SKM-1 treated with dmso at 0.1 percent for 144 hours (cell line): ENCODE results near the gene CP.
"Not testable (repeated sequence)": the region's sequence is repeated elsewhere in the genome, so short reads cannot be mapped to it uniquely, and the experiment has no call there.

Experiments used
- DNase-seq: peaks from one replicate; lab custom pipeline; 2025; ENCODE audit not compliant: unreplicated experiment; lab: John Stamatoyannopoulos, UW

CP gene

DNA sequence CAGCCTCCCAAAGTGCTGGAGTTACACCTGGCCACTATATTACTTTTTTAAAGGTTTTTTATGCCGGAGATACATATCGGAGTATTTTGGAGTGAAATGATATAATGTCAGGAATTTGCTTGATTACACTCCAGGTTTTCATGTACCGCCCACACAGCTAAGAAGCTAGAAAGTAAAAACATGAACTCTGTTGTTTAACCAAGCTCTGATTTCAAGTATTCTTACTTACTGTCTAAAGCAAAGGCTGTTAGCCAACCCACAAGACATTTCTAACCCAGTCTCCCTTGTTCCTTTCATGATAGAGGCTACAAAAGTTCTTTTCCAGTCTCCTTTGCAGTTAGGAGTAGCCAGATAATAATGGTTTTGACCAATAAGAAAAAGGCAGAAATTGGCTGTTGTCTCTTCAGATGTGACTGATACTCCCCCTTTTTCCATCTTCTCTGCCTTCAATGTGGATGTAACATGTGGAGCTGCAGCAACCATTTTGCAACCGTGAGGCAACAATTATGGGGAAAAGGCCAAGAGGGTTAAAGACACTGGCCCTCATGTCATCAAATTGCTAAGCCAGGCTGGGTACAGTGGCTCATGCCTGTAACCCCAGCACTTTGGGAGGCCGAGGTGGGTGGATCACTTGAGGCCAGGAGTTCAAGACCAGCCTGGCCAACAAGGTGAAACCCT, 6.1 kb upstream of the CP start:
- DNase-seq, result no peak

DNA sequence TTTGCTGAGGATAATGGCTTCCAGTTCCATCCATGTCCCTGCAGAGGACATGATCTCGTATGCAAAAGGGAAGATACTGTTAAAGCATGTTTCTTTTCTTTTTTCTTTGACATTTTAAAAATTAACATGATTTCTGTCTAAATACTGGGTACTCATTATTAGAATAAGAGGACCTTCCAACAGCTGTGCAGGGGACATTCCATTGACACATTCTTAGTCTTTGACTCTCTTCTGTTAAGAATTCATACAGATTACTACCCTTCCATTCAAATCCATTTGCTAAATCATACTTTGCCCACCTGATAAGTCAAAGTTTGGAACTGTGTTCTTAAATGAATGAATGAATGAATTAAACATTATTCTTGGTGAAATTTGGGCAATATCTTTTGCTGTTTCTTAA, 5.1 kb upstream of the CP start:
- DNase-seq, result no peak

DNA sequence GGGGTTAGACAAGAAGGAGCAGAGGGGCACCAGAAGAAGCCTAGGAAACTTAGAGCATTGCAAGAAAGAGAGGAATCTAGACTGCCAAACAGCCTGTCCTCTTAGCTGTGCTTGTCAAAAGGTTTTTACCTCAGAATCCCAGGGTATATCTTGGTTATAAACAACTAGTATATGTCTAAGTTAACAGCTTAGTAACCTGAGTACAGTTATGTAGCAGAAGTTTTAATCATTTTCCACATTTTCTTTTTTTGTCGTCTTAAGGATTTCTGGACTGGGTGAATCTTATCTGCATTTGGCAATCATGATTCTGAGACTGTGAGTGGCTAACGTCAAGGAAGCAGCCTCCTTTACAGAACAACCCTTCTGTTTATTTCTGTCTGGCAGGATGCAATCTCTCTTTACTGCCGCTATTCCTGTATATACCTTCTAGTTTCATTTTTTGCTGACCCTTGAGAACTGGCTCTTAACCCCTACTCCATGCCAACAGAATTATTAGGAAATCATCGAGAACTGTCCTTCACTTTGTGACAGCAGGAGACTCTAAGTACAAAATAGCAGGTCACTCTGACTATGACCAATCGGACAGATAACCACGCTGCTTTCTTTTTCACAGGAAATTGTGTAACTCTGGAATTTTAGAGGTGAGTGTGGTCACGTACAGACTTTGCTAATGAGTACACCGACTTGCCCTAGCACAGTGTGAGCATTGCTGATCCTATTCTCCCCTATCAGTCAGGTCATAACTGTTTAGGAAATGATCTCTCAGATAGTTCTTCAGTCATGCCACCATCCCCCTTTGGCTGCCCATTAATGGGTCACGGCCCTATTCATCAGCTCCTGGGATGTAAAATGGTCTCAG, 3.3 kb upstream of the CP start:
- peak; percentile 30 for DNase-seq

DNA sequence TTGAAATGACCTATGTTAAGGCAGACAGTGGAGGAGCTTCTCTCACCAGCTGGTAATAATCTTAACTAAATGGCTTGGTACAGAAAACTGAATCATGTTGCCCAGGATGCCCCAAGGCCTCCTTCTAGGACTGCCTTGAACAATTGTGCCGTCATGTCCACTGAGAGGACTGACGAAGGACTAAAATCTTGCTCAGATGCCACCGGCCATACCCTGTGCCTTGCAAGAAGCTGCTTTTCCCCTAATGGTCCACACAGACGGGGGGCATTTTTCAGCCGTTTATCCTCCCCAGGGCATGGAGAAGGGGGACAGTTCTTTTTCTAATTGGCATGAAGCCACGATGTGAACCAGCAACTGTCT, 1.8 kb upstream of the CP start:
- no peak for DNase-seq

DNA sequence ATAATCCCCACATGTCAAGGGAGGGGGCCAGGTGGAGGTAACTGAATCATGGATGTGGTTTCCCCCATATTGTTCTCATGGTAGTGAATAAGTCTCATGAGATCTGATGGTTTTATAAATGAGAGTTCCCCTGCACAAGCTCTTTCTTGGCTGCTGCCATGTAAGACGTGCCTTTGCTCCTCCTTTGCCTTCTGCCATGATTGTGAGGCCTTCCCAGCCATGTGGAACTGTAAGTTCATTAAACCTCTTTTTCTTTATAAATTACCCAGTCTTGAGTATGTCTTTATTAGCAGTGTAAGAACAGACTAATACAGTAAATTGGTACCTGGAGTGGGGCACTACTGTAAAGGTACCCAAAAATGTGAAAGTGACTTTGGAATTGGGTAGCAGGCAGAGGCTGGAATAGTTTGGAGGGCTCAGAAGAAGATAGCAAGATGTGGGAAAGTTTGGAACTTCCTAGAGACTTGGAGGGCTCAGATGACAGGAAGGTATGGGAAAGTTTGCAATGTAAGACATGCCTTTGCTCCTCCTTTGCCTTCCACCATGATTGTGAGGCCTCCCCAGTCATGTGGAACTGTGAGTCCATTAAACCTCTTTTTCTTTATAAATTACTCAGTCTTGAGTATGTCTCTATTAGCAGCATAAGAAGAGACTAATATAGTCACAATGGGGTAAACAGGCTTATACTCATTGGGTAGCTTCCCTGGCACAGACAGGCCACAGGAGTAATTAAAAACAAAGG, 2.1 kb downstream of the CP start:
- not testable (repeated sequence) for DNase-seq

DNA sequence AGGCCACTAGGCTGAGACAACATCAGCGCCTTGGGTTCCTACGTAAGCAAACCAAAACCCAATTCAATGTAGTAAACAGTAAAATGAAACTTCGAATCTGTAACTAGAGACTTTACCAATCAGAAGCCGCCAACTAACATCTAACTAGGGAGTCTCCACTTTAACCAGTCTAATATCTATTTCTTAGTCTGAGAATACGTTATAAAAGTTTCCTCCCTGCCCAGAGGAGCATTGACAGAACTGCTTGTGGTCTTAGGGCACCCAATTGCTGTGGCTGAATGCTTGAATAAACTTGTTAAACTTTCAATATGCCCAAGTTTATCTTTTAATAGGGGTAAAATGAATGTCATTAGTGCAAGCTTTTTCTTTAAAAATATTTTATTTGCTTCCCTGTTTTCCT, 4.3 kb downstream of the CP start:
- no peak for DNase-seq

DNA sequence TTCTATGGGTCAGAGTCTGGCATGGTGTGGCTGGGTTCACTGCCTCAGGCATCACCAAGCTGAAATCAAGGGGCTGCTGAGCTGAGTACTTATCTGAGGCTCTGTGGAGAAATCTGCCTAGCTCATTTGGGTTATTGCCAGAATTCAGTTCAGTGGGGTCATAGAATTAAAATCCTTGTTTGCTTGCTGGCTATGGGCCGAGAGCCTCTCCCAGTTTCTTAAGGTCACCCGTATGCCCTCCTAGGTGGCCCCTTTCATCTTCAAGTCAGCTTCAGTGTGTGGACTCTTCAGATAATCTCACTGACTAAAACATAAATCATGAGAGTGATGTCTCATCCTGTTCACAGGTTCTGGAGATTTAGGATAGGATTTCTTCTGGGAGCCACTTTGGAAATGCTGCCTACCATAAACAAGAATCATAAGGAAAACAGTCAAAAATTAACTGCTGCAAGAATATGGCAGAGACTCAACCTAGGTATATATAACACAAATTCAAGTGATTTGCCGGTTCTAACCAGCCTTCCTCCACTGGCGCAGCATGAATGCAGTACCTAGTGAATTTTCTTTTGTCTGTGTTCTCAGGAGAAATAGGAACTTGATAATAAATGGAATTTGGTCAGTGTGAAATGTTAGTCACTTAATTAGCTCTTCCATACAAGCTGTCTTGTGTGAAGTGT, 5.3 kb downstream of the CP start:
- no peak for DNase-seq

DNA sequence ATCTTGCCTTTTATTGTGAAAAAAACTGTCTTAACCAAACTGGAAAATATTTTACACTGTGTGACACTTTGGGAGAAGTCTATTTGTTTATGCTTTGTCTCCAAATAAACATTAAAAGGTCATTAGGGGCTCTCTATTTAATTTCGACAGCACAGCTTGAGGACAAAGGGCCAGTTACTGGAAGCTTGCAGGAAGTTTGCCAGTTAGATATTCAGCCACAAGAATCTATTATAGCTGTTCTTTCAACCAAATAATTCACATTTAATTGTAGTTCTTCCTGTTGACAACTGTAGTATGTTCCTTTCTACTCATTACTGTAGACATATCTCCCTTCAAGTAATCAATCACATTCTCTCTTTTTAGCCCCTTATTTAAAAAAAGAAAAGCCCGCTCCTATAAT, 6.1 kb downstream of the CP start:
- DNase-seq, result no peak

DNA sequence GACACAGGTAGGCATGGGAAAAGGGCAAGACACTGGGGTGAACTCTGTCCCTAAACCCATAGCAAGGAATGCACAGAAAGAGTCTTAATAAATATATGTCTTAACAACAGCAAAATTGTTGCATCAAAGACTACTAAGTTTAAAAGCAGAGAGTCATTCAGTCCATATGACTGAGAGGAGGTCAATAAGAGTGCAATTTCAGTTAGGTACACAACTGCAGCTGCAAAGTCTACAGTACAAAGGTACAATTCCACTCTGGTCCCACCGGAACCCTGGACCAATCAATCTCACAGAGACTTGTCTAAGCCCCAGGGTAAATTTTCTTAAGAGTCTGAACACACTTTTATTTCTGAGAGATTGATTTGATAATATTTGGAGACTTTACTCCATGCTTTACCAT, 6.9 kb downstream of the CP start:
- no peak for DNase-seq

DNA sequence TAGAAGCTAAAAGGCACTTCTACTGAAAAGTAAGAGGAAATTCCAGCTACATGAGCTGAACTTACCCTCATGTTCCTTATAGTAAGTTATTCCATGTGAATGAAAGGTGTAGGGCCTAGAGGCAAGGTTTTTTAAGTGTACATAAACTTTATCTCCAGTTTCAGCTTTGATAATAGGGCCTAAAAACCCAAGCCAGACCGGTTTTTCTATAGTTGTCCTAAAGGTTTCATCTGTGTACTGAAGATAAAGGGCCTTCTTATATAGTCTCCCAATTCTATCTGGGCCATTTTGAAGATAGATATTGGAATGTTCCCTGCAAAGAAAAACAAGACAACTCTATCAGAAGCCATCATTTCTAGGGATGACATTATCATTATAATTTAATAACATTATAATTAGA, 9.2 kb downstream of the CP start:
- no peak for DNase-seq

DNA sequence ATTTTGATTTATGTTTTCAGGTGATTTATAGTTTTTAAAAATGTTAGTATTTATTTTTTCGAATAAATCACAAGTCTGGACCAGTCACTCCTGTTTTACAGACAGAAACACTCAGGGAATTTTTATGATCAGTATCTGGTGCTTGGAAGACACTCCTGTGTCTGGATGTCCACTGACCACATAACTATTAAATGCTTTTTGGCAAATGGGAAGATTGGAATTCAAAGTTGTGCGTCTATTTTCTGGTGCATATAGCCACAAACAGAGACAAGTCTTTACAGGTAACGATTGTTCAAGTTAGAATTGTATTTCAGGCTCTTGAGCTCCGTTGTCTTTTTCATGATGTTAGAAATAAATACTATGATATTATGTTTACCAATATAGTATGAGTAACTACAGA, 12.2 kb downstream of the CP start:
- DNase-seq, result no peak

DNA sequence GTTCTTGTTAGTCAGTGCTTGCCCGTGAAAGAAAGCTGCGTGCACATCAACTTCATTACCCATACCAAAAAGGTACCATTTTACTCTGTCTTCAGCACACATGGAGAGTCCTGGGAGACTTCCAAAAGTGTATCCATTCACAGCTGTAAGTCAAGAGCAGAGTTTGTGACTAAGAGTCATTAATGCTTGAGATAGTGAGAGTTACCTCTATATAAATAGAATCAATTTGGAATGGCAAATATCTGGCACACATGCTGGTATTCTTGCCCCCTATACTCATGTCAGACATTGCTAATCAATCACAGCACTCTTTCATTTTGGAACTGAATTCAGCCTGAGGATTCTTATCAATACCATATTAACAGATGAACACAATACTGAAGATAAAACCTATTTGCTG, 14.2 kb downstream of the CP start:
- DNase-seq, result no peak

DNA sequence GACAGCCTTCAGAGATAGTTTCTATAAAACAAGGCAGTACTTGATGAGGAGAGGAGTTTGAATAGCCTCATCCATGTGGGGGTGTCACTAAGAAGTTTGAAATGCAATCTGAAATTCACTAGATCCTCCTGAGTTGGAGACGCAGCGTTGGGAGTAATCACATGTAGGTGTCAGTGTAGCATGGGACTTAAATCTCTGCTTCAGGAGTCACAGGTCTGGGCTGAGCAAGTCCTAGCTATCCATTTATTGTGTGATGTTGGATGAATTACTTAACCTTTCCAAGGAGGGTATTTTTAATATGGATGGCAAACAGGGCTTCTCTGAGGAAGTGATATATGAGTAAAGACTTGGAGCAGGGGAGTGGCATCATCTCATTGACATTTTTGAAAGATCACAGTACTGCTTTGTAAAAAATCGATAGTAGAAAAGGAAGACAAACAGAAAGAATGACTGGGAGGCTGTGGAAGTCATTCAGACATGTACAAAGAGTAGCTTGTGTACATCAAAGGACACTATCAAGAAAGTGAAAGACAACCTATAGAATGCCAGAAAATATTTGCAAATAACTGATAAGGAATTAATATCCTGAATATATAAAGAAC, 17.1 kb downstream of the CP start:
- DNase-seq, result no peak

DNA sequence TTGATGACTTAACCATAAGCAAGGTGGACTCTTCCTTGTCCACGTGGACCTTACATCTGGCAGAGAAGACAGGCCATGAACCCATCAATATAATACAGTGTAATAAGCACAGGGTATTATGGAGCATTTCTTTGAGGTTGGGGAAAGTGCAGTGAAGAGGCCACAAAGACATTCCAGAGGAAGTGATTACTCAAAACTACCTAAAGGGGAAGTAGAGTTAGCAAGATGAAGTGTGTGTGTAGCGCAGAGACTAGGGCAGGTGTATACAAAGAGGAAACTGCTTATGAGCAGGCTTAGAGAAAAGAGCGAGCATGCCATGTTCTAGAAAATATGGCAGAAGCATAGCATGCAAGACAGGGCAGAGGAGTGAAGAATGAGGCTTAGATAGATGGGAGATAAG, 17.9 kb downstream of the CP start:
- DNase-seq, result peak; percentile 94

DNA sequence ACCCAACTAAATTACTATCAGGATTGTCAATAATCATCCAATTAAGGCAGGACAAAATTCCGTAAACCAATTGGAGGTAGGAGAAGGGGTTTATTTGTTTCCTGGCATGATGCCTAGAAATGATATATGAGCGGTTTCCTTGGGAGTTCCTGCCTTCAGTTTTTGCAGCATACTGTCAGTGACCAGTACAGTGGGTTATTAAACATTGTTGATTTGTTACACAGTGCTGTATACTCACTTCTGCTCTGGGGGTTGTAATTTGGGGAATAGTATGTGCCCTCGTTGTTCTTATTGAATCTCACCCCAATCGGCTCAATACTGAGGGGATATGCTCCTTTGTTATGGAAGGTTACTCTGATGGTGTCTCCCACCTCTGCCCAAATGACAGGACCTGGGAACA, 22.2 kb downstream of the CP start:
- no peak for DNase-seq

DNA sequence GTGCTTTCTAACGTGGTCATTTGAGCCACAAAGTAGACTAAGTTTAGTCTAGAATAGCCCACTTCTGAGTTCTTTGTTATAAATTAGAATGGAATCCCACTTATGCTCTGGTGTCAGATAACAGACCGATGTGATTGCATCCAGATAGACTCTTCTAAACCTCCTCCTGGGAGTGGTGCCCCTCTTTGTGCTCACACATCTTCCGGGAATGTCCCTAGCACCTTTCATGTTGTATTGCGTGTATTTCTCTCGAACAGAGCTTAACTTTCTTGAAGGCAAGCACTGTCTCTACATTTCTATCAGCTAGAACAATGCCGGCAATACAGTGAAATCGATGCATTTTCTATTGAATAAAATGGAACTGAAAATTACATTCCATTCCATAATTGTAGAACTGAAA, 23.0 kb downstream of the CP start:
- no peak for DNase-seq

DNA sequence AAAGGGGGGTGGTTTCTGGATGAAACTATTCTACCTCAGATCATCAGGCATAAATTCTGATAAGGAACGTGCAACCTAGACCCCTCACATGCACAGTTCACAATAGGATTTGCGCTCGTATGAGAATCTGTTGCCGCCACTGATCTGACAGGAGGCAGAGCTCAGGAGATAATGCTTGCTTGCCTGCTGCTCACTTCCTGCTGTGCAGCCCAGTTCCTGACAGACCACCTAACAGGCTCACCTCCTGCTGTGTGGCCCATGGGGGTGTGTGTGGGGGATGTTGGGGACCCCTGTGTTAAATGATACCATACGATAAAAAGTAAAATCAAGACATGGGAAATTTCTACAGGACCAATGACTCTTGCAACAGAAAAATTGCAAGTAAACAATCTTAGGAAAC, 24.0 kb downstream of the CP start:
- DNase-seq, result no peak

DNA sequence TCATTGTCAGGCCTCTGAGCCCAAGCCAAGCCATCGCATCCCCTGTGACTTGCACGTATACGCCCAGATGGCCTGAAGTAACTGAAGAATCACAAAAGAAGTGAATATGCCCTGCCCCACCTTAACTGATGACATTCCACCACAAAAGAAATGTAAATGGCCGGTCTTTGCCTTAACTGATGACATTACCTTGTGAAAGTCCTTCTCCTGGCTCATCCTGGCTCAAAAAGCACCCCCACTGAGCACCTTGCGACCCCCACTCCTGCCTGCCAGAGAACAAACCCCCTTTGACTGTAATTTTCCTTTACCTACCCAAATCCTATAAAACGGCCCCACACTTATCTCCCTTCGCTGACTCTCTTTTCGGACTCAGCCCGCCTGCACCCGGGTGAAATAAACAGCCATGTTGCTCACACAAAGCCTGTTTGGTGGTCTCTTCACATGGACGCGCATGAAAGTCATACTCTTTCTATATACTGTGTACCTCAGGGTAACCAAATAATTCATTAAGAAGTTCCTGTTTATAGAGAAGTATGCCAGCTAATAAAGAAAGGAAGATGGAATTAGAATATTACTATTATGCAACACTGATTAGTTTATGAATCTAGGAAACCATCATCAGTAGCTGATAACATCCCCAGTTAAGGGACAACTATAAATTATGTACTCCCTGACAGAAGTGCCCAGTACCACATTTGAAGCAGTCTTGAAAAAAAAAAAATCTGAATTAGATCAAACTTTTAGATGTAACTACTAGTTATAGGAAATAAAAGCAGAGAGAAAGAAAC, 24.6 kb downstream of the CP start:
- not testable (repeated sequence) for DNase-seq

DNA sequence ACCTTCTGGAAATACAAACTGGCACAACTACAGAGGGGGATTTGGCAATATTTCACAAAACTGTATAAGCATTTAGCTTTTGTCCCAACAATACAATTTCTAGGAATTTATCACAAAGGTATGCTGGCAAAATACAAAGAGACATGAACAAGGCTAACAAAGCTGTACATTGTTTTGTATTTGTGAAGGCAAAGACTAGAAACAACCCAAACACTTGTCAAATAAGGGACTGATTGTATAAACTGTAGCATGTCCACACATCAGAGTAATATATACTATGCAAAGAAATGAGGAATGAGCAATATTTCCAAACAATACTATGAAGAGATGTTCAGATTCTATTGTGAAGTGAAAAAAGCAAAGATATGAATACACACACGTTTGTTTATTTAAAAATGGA, 26.4 kb downstream of the CP start:
- DNase-seq, result no peak

DNA sequence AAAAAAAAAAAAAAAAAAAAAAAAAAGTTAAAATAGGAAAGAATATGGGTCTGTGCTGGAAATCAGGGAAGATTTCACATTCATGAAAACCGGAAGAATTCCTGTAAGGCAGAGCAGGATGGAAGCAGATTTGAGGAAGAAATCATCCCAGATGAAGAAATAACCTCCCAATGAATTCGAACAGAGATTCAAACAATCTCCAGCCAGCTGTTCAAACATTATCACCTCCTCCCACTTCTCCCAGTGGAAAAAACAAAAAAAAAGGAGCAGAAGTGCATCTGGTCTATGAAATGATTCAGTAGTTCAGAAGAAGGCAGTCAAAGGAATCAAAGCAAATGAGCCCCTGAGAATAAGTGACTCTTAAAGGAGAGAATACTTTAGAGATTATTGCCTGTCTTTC, 33.1 kb downstream of the CP start:
- no peak for DNase-seq
